HUES64 (cell line): ENCODE measurements around the gene OLFM3.

Source experiments
- H3K27ac ChIP-seq: 2 replicates; pipeline ENCODE4 v1.7.0; 2013; ENCODE audit warnings: low read depth, low read length, inconsistent platforms
- H3K27me3 ChIP-seq: 2 replicates; pipeline ENCODE4 v1.6.1; 2013; ENCODE audit warnings: mild to moderate bottlenecking, low read length; ENCODE audit not compliant: insufficient read depth
- H3K36me3 ChIP-seq: 2 replicates; pipeline ENCODE4 v1.6.1; 2013; ENCODE audit warnings: mild to moderate bottlenecking, low read length; ENCODE audit not compliant: insufficient read depth
- H3K4me1 ChIP-seq: 2 replicates; pipeline ENCODE4 v1.6.1; 2013; ENCODE audit warnings: mild to moderate bottlenecking, low read length, moderate library complexity; ENCODE audit not compliant: insufficient read depth
- H3K4me3 ChIP-seq: 2 replicates; pipeline ENCODE4 v1.5.1; 2013; ENCODE audit warnings: mild to moderate bottlenecking, low read length, moderate library complexity
- H3K9ac ChIP-seq: 2 replicates; pipeline ENCODE4 v1.6.1; 2013; ENCODE audit warnings: mild to moderate bottlenecking, low read depth, low read length
- H3K9me3 ChIP-seq: 2 replicates; pipeline ENCODE4 v1.6.1; 2013; ENCODE audit warnings: low read depth, low read length; ENCODE audit not compliant: insufficient read depth
- WGBS: fragments of 150-250, 120-280 bp; methylation state at CpG from one replicate; pipeline ENCODE4 v1.1.7; 2013; ENCODE audit warnings: missing lambda C conversion rate; 5-methylcytosine and 5-hydroxymethylcytosine counted together

Gene OLFM3

DNA sequence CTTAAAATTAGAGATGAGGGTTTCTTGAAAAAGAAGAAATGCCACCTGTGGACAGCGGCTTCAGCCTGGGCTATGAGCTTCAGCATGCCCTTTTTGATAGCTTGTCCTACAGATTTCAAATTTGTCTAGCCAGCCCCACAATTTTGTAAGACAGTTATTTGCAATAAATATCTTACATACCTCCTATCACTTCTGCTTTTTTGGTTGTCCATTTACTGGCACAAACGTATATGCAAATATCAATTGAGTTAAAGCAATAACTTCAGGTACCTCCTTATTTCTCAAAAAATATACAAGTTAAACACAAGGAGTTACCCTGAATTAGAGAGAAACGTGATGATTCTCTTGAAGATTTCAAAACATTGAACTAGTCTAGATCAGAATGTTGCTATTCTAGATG is 53.5 kb downstream of the OLFM3 start:
- Histone ChIP-seq H3K4me3 (no peak overlapping the region), H3K27ac (no peak overlapping the region), H3K9me3 (no peaks in the 10 kb centered on the region), H3K27me3 (no peaks in the 10 kb centered on the region), H3K36me3 (no peaks in the 10 kb centered on the region), H3K4me1 (no peaks in the 10 kb centered on the region), H3K9ac (no peak overlapping the region)
- 96% methylated on average over 2 of the region's 3 CpGs for WGBS

DNA sequence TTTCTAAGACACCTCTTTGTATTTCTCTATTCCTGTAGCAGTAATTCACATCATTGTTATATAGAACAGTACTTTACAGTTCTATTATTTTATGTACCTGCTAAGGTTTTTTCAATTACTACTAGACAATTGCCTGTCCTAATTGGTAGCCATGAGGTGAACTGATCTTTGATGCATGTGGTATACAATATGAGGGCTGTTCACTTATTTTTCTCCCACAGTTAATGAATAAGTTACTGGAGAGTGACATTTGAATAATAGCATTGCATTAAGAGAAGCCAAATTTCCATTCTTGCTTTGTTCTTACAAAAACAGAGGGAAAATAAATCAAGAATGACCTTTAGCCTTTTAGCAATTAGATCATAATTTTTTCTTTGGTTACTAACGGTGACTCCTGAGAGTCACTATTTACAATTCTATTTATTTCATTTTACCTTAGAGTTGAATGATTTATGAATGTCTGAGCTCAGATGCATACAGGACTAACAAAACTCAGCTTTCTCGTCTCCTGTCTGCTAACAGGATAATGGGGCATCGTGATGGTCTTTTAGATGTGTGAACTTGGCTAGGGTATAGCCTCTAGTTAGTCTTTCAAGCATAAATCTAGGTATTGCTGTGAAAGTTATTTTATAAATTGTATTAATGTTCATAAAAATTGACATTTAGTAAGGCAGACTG is 54.1 kb downstream of the OLFM3 start:
- Histone ChIP-seq H3K27me3 (no peaks in the 10 kb centered on the region), H3K4me3 (no peak overlapping the region), H3K9me3 (no peaks in the 10 kb centered on the region), H3K9ac (no peak overlapping the region), H3K27ac (no peak overlapping the region), H3K4me1 (no peaks in the 10 kb centered on the region), H3K36me3 (no peaks in the 10 kb centered on the region)
- 98% methylated on average over 2 of the region's 3 CpGs for WGBS

DNA sequence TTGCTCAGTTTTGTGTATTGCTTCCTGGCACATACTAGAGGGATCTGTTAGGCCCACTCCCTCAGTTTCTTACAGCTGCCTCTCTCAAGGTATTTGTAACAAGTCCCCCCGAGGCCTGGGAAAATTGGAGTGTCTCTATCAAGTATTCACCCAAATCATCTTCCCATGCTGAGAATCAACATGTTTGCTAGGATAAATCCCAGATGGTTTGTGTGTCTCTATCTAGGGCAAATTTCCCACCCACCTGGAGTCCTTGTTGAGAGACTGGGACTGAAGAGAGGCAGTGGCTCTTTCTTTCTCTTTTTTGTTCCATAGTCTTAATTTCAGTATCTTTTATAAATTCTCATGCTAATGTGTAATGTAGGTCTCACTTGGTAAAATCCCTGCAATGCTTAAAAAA is 58.0 kb downstream of the OLFM3 start:
- Histone ChIP-seq H3K9me3 (no peaks in the 10 kb centered on the region), H3K27ac (no peak overlapping the region), H3K27me3 (no peaks in the 10 kb centered on the region), H3K9ac (no peak overlapping the region), H3K4me3 (no peak overlapping the region), H3K36me3 (no peaks in the 10 kb centered on the region), H3K4me1 (no peaks in the 10 kb centered on the region)
- 100% methylated on average over 1 of the region's 1 CpG for WGBS

DNA sequence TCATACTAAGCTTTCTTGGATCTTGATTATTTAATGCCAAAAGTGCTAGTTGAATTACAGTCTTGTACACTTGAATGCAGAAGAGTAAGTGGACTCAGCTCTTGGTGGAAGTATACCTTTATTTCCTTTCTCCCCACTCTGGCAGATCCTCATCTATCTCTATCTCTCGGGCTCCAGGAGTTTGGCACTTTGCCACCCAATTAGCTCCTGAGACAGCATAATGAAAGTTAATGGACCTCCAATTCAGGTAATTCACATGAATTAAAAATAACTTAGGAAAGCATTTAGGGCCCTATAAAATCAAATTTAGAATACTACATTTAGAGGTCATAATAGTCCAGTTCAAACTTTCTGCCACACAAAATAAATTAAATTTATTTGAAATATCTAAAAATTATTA is 67.4 kb downstream of the OLFM3 start:
- H3K36me3 ChIP-seq: no peaks in the 10 kb centered on the region

DNA sequence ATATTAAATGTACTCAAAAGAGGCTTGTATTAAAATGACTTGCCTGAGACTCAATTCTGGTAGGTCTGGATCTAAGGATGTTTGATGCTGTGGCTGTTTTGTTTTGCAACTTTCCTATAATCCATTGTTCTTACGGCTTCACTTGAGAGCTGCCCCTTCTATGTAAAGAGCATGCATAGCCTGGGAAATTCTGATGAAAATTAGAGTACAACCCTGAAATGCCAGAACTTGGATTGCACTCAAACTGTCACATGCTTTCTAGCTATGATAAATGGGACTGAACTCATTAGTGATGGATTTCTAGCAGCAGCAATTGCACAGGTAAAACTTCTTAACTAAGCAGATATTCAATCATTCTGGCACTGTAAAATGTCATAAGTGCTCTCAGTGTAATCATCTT is 67.9 kb downstream of the OLFM3 start:
- no peaks in the 10 kb centered on the region for H3K27me3 ChIP-seq
- no peaks in the 10 kb centered on the region for H3K9me3 ChIP-seq
- peaks cover 9% of the 10 kb centered on the region; the same call in 1 of the 2 replicates for H3K4me1 ChIP-seq
- WGBS: 100% methylated on average over 1 of the region's 1 CpG
- H3K9ac ChIP-seq: no peak overlapping the region
- no peak overlapping the region for H3K4me3 ChIP-seq
- H3K36me3 ChIP-seq: no peaks in the 10 kb centered on the region
- no peak overlapping the region for H3K27ac ChIP-seq

More for the DNA sequence above, 67.4 kb downstream of the OLFM3 start:
- Histone ChIP-seq H3K9me3 (no peaks in the 10 kb centered on the region), H3K4me3 (no peak overlapping the region), H3K27ac (no peak overlapping the region), H3K9ac (no peak overlapping the region), H3K27me3 (no peaks in the 10 kb centered on the region), H3K4me1 (peaks cover 9% of the 10 kb centered on the region; the same call in 1 of the 2 replicates)
- WGBS: 95% methylated on average over 1 of the region's 1 CpG

DNA sequence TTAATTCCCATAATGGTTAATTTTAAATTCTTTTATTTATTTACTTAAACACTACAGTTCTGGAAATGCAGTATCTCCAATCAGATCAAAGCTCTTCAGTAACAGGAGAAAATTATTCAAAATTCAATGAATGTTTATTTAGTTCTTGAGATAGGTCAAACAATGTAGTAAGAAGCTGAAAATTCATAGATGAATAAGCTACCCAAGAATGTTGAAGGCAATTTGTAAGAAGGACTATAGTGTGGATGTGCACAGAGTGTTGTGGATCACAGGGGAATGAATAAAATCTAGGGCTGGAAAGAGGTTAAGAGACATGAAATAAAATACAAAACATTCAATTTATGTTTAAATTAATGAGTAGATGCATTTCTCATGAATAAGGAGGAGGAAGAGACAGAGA is 72.0 kb downstream of the OLFM3 start:
- no peaks in the 10 kb centered on the region for H3K27me3 ChIP-seq
- H3K27ac ChIP-seq: no peak overlapping the region
- 0 out of 2 replicates have a peak, but pooled peaks cover 6% of the 10 kb centered on the region for H3K4me1 ChIP-seq
- no peak overlapping the region for H3K4me3 ChIP-seq
- no peaks in the 10 kb centered on the region for H3K36me3 ChIP-seq
- H3K9me3 ChIP-seq: no peaks in the 10 kb centered on the region
- H3K9ac ChIP-seq: no peak overlapping the region

DNA sequence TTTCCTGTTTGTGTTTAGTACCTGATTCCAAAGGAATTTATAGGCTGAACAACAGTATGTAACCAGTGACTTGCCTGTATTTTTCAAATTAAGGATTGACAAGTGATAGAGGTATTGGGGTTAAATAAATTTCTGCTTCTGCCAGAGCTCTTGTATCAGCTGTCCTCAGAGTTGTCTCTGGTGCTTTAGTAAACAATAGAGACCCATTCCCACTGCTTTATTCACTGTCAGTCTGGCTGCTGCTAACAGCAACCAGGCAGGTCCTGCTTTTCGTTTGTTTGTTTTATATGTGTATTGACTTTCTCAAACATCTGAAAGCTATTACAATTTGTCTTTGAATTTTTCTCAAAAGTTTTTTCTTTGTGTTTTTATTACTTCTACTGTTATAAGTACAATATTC is 76.1 kb downstream of the OLFM3 start:
- no peak overlapping the region for H3K4me3 ChIP-seq
- H3K4me1 ChIP-seq: 0 out of 2 replicates have a peak, but pooled peaks cover 6% of the 10 kb centered on the region
- H3K27ac ChIP-seq: no peak overlapping the region
- no peak overlapping the region for H3K9ac ChIP-seq
- H3K36me3 ChIP-seq: no peaks in the 10 kb centered on the region
- no CpG with 5 or more reads among the region's 1 CpG for WGBS
- no peaks in the 10 kb centered on the region for H3K27me3 ChIP-seq
- no peaks in the 10 kb centered on the region for H3K9me3 ChIP-seq

DNA sequence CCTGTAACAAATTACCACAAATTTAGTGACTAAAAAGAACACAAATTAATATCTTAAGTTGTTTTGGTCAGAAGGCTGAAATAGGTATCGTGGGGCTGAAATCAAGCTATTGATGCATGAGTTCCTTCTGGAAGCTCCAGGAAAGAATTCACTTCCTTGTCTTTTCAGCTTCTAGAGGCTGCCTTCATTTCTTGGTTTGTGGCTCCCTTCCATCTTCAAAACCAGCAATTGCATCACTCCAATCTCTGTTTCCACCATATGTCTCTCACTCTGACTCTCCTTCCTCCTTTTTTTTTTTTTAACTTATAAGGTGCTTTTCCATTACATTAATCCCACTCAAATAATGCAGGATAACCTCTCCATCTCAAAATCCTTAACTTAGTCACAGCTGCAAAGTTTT is 78.4 kb downstream of the OLFM3 start:
- Histone ChIP-seq H3K4me1 (0 out of 2 replicates have a peak, but pooled peaks cover 6% of the 10 kb centered on the region), H3K27me3 (no peaks in the 10 kb centered on the region), H3K9ac (no peak overlapping the region), H3K27ac (no peak overlapping the region), H3K9me3 (no peaks in the 10 kb centered on the region), H3K4me3 (no peak overlapping the region), H3K36me3 (no peaks in the 10 kb centered on the region)
- 94% methylated on average over 1 of the region's 1 CpG for WGBS

DNA sequence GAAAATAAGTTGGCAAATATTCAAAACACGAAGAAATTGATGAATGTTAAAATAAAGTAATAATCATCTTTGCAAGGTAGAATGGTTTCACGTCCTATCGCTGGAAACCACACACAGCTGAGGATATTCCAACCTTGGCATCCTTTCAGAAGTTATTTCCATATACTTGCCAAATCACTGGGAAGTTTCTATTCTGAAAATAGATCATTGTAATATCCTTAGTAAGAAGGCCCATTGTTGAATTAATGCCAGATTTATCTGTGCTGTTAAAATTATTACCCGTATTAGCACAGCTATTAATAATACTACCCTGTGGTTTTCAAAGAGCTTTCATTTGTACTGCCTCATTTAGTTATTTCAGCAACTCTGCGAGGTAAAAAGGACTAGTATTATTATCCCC is 81.1 kb downstream of the OLFM3 start:
- H3K9ac ChIP-seq: no peak overlapping the region
- H3K9me3 ChIP-seq: no peaks in the 10 kb centered on the region
- no peak overlapping the region for H3K27ac ChIP-seq
- no peaks in the 10 kb centered on the region for H3K27me3 ChIP-seq
- H3K4me1 ChIP-seq: 0 out of 2 replicates have a peak, but pooled peaks cover 3% of the 10 kb centered on the region
- WGBS: 92% methylated on average over 2 of the region's 5 CpGs
- no peak overlapping the region for H3K4me3 ChIP-seq
- no peaks in the 10 kb centered on the region for H3K36me3 ChIP-seq

DNA sequence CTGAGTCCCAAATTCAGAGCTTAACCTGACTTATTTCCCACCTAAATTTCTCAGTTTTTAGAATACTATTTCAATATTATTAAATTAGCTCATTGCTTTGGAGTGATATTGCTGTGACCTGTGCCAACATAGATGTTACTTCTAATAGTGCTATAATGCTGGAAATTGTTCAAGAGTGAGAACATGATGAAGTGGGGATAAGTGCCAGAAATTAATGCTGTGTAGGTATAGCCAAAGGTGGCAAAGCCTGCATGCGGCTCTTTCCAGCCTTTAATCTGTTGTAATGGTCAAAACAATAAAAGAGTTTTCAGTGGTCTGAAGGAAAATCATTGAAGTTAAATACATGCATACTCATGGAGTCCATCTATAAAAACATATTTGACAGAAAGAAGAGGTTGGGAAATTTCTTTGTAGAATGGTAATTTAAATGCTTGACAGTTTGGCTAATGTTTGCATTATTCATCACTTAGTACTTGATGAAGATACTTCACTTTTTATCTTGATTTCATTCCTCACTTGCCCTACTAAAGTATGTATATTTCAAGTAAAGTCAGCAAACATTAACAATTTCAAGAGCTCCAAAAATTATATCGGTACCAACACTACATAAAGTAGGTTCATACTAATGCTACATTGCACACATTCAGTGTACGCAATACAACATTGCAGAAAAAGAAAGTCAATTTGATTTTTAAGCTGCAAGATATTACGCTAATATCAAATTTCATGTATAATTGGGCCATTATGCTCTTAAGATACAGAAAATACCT is 82.1 kb downstream of the OLFM3 start:
- WGBS: 96% methylated on average over 4 of the region's 4 CpGs

DNA sequence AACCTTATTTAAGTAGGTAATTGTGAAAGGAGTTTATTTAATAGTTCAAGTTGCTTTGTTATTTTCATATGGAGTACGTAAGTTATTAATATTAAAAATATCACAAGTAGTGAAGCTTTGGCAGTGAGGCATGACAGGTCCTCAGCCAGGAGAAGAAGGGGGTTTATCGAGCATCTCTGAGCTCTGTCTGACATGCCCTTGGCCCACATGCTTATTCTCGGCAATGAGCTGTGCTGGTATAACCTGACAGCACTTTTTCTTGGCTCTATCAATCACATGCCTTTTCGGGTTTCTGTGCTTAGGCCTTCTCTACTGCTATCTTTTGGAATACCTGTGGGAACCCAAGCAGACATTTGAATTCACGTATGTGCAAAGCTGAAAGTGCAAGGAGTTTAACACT is 84.8 kb downstream of the OLFM3 start:
- no peak overlapping the region for H3K4me3 ChIP-seq
- no peaks in the 10 kb centered on the region for H3K36me3 ChIP-seq
- peaks cover 12% of the 10 kb centered on the region for H3K4me1 ChIP-seq
- no peak overlapping the region for H3K9ac ChIP-seq
- H3K9me3 ChIP-seq: no peaks in the 10 kb centered on the region
- H3K27ac ChIP-seq: no peak overlapping the region
- 95% methylated on average over 4 of the region's 5 CpGs for WGBS
- H3K27me3 ChIP-seq: no peaks in the 10 kb centered on the region

More for the DNA sequence above, 82.1 kb downstream of the OLFM3 start:
- no peak overlapping the region for H3K4me3 ChIP-seq
- no peak overlapping the region for H3K9ac ChIP-seq
- H3K27ac ChIP-seq: no peak overlapping the region
- H3K27me3 ChIP-seq: no peaks in the 10 kb centered on the region
- no peaks in the 10 kb centered on the region for H3K36me3 ChIP-seq
- no peaks in the 10 kb centered on the region for H3K9me3 ChIP-seq
- no peaks in the 10 kb centered on the region for H3K4me1 ChIP-seq
